DND-41 (cell line): Measurements from ENCODE around the gene ASIC2.

Experiments used
- EZH2 ChIP-seq: IDR thresholded peaks from 3 replicates; pipeline ENCODE4 v1.6.1; 2012; ENCODE audit warnings: borderline replicate concordance, low read depth, mild to moderate bottlenecking, moderate library complexity, low read length, inconsistent platforms; ENCODE audit not compliant: severe bottlenecking
- TF ChIP-seq, protein P1 (sequence below): IDR thresholded peaks from 2 replicates; pipeline ENCODE4 v1.5.1; 2012; ENCODE audit warnings: borderline replicate concordance, low read length, moderate library complexity, mild to moderate bottlenecking; ENCODE audit not compliant: poor library complexity, severe bottlenecking; ENCODE audit errors: extremely low read depth

DNA sequence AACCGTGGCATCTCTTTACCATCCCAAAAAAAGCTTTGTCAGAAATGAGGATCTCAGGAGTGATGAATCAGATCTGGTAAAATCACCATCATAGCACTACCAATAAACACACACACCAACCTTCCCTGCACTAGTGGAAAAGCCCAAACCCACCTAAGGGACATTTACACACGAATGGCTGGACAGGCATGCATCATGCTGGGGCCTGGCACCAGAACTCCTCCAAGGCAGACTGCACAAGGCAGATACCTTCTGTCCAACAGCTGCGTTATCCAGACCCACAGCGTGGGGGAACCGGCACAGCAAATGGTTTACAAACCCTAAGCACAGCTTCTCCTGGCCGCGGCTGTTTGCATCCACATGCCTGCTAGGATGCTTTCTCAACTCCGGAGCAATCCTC, 2.8 kb downstream of the ASIC2 start:
- TF ChIP-seq, protein P1, sequence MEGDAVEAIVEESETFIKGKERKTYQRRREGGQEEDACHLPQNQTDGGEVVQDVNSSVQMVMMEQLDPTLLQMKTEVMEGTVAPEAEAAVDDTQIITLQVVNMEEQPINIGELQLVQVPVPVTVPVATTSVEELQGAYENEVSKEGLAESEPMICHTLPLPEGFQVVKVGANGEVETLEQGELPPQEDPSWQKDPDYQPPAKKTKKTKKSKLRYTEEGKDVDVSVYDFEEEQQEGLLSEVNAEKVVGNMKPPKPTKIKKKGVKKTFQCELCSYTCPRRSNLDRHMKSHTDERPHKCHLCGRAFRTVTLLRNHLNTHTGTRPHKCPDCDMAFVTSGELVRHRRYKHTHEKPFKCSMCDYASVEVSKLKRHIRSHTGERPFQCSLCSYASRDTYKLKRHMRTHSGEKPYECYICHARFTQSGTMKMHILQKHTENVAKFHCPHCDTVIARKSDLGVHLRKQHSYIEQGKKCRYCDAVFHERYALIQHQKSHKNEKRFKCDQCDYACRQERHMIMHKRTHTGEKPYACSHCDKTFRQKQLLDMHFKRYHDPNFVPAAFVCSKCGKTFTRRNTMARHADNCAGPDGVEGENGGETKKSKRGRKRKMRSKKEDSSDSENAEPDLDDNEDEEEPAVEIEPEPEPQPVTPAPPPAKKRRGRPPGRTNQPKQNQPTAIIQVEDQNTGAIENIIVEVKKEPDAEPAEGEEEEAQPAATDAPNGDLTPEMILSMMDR: no peak
- no peak for TF ChIP-seq EZH2
